IMR-90 (cell line): ENCODE measurements around the gene STEAP4. TPM values are rescaled to one million over a fixed set of nuclear protein-coding genes. Genes with fewer than 3 reads are reported as not detected.

Source experiments
- ATAC-seq: fragments of 200-7000 bp; cut with Tn5 transposase; 2 replicates; pipeline ENCODE4 v1.9.1; 2020; ENCODE audit warnings: low read depth, mild to moderate bottlenecking, moderate library complexity
- BruUV-seq: library from RNA; stranded (reverse); fragments of 400-500 nt; replicated peaks from 2 replicates; lab custom pipeline; 2021; lab: Mats Ljungman, UMichigan
- CTCF ChIA-PET: fragments of 300-600 bp; formaldehyde crosslinking; extraction: SDS; loops from one replicate; lab custom pipeline; 2021; ENCODE audit warnings: antibody characterized with exemption; lab: Yijun Ruan, JAX
- POLR2A ChIA-PET: fragments of 300-600 bp; sonication (Branson Sonifier 250); formaldehyde crosslinking; loops from one replicate; lab custom pipeline; 2022; ENCODE audit warnings: antibody characterized with exemption; ENCODE audit not compliant: unreplicated experiment; lab: Charles Lee
- DNase-seq: peaks from one replicate; pipeline ENCODE4 v3.0.0; 2013
- H2AFZ ChIP-seq: replicated peaks from 2 replicates; pipeline ENCODE3; 2013; ENCODE audit warnings: low read length, mild to moderate bottlenecking; ENCODE audit not compliant: poor library complexity
- H2AK5ac ChIP-seq: 2 replicates; pipeline ENCODE4 v1.6.1; 2013; ENCODE audit warnings: low read depth, low read length, inconsistent platforms
- H2AK9ac ChIP-seq: replicated peaks from 2 replicates; pipeline ENCODE3; 2013; ENCODE audit warnings: mild to moderate bottlenecking, low read depth, low read length, moderate library complexity; ENCODE audit not compliant: poor library complexity
- H2BK120ac ChIP-seq: 2 replicates; pipeline ENCODE4 v1.6.1; 2013; ENCODE audit warnings: low read depth, low read length, inconsistent platforms
- H2BK15ac ChIP-seq: 3 replicates; pipeline ENCODE4 v1.6.1; 2013; ENCODE audit warnings: low read depth, low read length, inconsistent platforms
- H2BK20ac ChIP-seq: 2 replicates; pipeline ENCODE4 v1.6.1; 2013; ENCODE audit warnings: low read depth, mild to moderate bottlenecking, inconsistent platforms, low read length, moderate library complexity
- H2BK5ac ChIP-seq: 2 replicates; pipeline ENCODE4 v1.6.1; 2013; ENCODE audit warnings: mild to moderate bottlenecking, low read depth, low read length, inconsistent platforms; ENCODE audit not compliant: poor library complexity, severe bottlenecking
- H3K14ac ChIP-seq: replicated peaks from 2 replicates; pipeline ENCODE4 v1.6.1; 2013; ENCODE audit warnings: low read depth, low read length, inconsistent platforms
- H3K18ac ChIP-seq: 2 replicates; pipeline ENCODE4 v1.6.1; 2013; ENCODE audit warnings: low read depth, low read length, control low read depth
- H3K23ac ChIP-seq: 2 replicates; pipeline ENCODE4 v1.6.1; 2013; ENCODE audit warnings: low read depth, low read length, inconsistent platforms
- H3K27ac ChIP-seq: 2 replicates; pipeline ENCODE4 v1.5.1; 2013; ENCODE audit warnings: mild to moderate bottlenecking, control low read depth, low read length; ENCODE audit not compliant: insufficient read depth
- H3K27me3 ChIP-seq: 2 replicates; pipeline ENCODE4 v1.6.1; 2013; ENCODE audit warnings: low read length; ENCODE audit not compliant: control insufficient read depth, insufficient read depth
- H3K36me3 ChIP-seq: 2 replicates; pipeline ENCODE4 v1.6.1; 2013; ENCODE audit warnings: low read length, mixed read lengths; ENCODE audit not compliant: control insufficient read depth, insufficient read depth
- H3K4ac ChIP-seq: 2 replicates; pipeline ENCODE4 v1.6.1; 2013; ENCODE audit warnings: low read depth, low read length, inconsistent platforms
- H3K4me1 ChIP-seq: 2 replicates; pipeline ENCODE4 v1.6.1; 2013; ENCODE audit warnings: low read length, mixed read lengths; ENCODE audit not compliant: control insufficient read depth, insufficient read depth
- H3K4me2 ChIP-seq: 2 replicates; pipeline ENCODE4 v1.6.1; 2013; ENCODE audit warnings: low read depth, mild to moderate bottlenecking, control low read depth, low read length, moderate library complexity
- H3K4me3 ChIP-seq: 2 replicates; pipeline ENCODE4 v1.5.1; 2013; ENCODE audit warnings: low read depth, mild to moderate bottlenecking, control low read depth, low read length, moderate library complexity; ENCODE audit not compliant: insufficient read depth
- H3K56ac ChIP-seq: 2 replicates; pipeline ENCODE4 v1.6.1; 2013; ENCODE audit warnings: low read length, inconsistent platforms; ENCODE audit not compliant: insufficient read depth; ENCODE audit errors: extremely low read depth
- H3K79me1 ChIP-seq, 2 experiments: 2 replicates each; pipeline ENCODE4 v1.6.1; 2013; ENCODE audit warnings: low read length in 2 of 2, inconsistent platforms in 1 of 2, low read depth in 1 of 2
- H3K9ac ChIP-seq: 2 replicates; pipeline ENCODE4 v1.6.1; 2013; ENCODE audit warnings: low read depth, low read length, control low read depth
- H3K9me1 ChIP-seq: 2 replicates; pipeline ENCODE4 v1.6.1; 2013; ENCODE audit warnings: low read length, inconsistent platforms; ENCODE audit not compliant: insufficient read depth
- H3K9me3 ChIP-seq: 2 replicates; pipeline ENCODE4 v1.6.1; 2013; ENCODE audit warnings: low read length; ENCODE audit not compliant: control insufficient read depth, insufficient read depth
- H4K20me1 ChIP-seq: 2 replicates; pipeline ENCODE4 v1.6.1; 2013; ENCODE audit warnings: low read length, inconsistent platforms; ENCODE audit not compliant: insufficient read depth
- H4K5ac ChIP-seq: 2 replicates; pipeline ENCODE4 v1.6.1; 2013; ENCODE audit warnings: mild to moderate bottlenecking, low read depth, low read length, control low read depth
- H4K8ac ChIP-seq, 2 experiments: 2 replicates each; pipeline ENCODE4 v1.6.1; 2013; ENCODE audit warnings: low read depth in 2 of 2, low read length in 2 of 2, control low read depth in 1 of 2, inconsistent platforms in 1 of 2
- H4K91ac ChIP-seq: 2 replicates; pipeline ENCODE4 v1.6.1; 2013; ENCODE audit warnings: low read depth, low read length, inconsistent platforms; ENCODE audit not compliant: insufficient read depth
- BHLHE40 ChIP-seq: fragments of 150-350 bp; IDR thresholded peaks from 2 replicates; pipeline ENCODE4 v1.6.1; 2016; ENCODE audit warnings: mild to moderate bottlenecking, low read depth, low read length
- CEBPB ChIP-seq: IDR thresholded peaks from 2 replicates; pipeline ENCODE4 v1.6.1; 2012; ENCODE audit warnings: low read depth, low read length, improper control_type of control experiment
- CHD1 ChIP-seq: IDR thresholded peaks from 2 replicates; pipeline ENCODE4 v1.6.1; 2012; ENCODE audit warnings: low read depth, low read length, improper control_type of control experiment
- CTCF ChIP-seq: conservative IDR thresholded peaks from 2 replicates; pipeline ENCODE4 v1.5.1; 2012; ENCODE audit warnings: mild to moderate bottlenecking, low read depth, low read length, improper control_type of control experiment
- FOS ChIP-seq: fragments of 150-350 bp; IDR thresholded peaks from 2 replicates; pipeline ENCODE4 v1.6.1; 2016; ENCODE audit warnings: low read depth, low read length
- MAFK ChIP-seq: IDR thresholded peaks from 2 replicates; pipeline ENCODE4 v1.6.1; 2012; ENCODE audit warnings: low read depth, low read length, improper control_type of control experiment
- MAZ ChIP-seq: IDR thresholded peaks from 2 replicates; pipeline ENCODE4 v1.6.1; 2012; ENCODE audit warnings: low read depth, mild to moderate bottlenecking, low read length, improper control_type of control experiment, moderate library complexity, borderline replicate concordance
- MXI1 ChIP-seq: IDR thresholded peaks from 2 replicates; pipeline ENCODE4 v1.6.1; 2012; ENCODE audit warnings: low read depth, mild to moderate bottlenecking, low read length, moderate library complexity, borderline replicate concordance
- NFE2L2 ChIP-seq: fragments of 150-350 bp; IDR thresholded peaks from 2 replicates; pipeline ENCODE4 v1.6.1; 2016; ENCODE audit warnings: low read depth, mild to moderate bottlenecking, low read length
- POLR2A ChIP-seq: IDR thresholded peaks from 2 replicates; pipeline ENCODE4 v1.6.1; 2012; ENCODE audit warnings: mild to moderate bottlenecking, low read depth, low read length
- RAD21 ChIP-seq: IDR thresholded peaks from 2 replicates; pipeline ENCODE4 v1.6.1; 2012; ENCODE audit warnings: low read length, improper control_type of control experiment
- RCOR1 ChIP-seq: IDR thresholded peaks from 2 replicates; pipeline ENCODE4 v1.6.1; 2012; ENCODE audit warnings: mild to moderate bottlenecking, low read length, improper control_type of control experiment; ENCODE audit not compliant: insufficient replicate concordance
- RFX5 ChIP-seq: IDR thresholded peaks from 2 replicates; pipeline ENCODE4 v1.8.0; 2012; ENCODE audit warnings: low read depth, mild to moderate bottlenecking, low read length, moderate library complexity
- SMC3 ChIP-seq: fragments of 150-350 bp; IDR thresholded peaks from 2 replicates; pipeline ENCODE4 v1.6.1; 2016; ENCODE audit warnings: low read depth, mild to moderate bottlenecking, antibody characterized with exemption, low read length, moderate library complexity
- USF2 ChIP-seq: fragments of 150-350 bp; IDR thresholded peaks from 2 replicates; pipeline ENCODE4 v1.6.1; 2017; ENCODE audit warnings: mild to moderate bottlenecking, antibody characterized with exemption, low read length, low read depth
- WGBS, 2 experiments: methylation state at CpG; one replicate each; pipeline versions ENCODE4 v1.1.5 to v1.1.7; 2013; ENCODE audit warnings: missing lambda C conversion rate in 2 of 2; ENCODE audit not compliant: insufficient read length in 1 of 2; ENCODE audit errors: extremely low coverage in 2 of 2; 5-methylcytosine and 5-hydroxymethylcytosine counted together
- dilution Hi-C: fragments of 300-500 bp; cut with HindIII; formaldehyde crosslinking; loops from one replicate; pipeline ENCODE4 v1.14.3; 2018; ENCODE audit warnings: low sequenced_read_pairs; ENCODE audit not compliant: unreplicated experiment
- in situ Hi-C: fragments of 300-500 bp; cut with MboI; formaldehyde crosslinking; loops from 3 replicates; pipeline ENCODE4 v1.14.3; 2019; ENCODE audit warnings: low sequenced_read_pairs, inconsistent platforms, mixed read lengths
- intact Hi-C: fragments of 100-400 bp; cut with micrococcal nuclease; formaldehyde crosslinking; loops from 2 replicates; pipeline ENCODE4 v1.10.0; 2022
- polyA plus RNA-seq, 3 experiments: library from polyadenylated mRNA; depleted of rRNA; stranded (reverse); fragments of >200 nt; gene quantifications; 2 replicates each; pipeline ENCODE4 v1.2.3, GENCODE V29; 2012; ENCODE audit warnings: low replicate concordance in 1 of 3
- total RNA-seq: library from RNA; depleted of rRNA; stranded (reverse); fragments of >200 nt; gene quantifications from 2 replicates; pipeline ENCODE4 v1.2.3, GENCODE V29; 2012
- TF ChIP-seq, protein P1 (sequence below): fragments of 150-350 bp; IDR thresholded peaks from 2 replicates; pipeline ENCODE4 v1.6.1; 2016; ENCODE audit warnings: low read depth, mild to moderate bottlenecking, low read length, moderate library complexity, borderline replicate concordance

STEAP4 gene
- total and polyA plus RNA-seq, 2 of the 4 experiments (the other 2 are of a cell fraction), result not detected

- H3K27ac ChIP-seq, result no peak overlapping the region
- H3K14ac ChIP-seq, result no peak overlapping the region
- no TSS peak for BruUV-seq
- TF ChIP-seq FOS (no peak), MAZ (no peak), CEBPB (no peak), CHD1 (no peak), MXI1 (no peak), RAD21 (no peak), BHLHE40 (no peak), CTCF (no peak), SMC3 (no peak), MAFK (no peak), POLR2A (no peak), NFE2L2 (no peak), RCOR1 (no peak), USF2 (no peak), RFX5 (no peak)
- TF ChIP-seq, protein P1, sequence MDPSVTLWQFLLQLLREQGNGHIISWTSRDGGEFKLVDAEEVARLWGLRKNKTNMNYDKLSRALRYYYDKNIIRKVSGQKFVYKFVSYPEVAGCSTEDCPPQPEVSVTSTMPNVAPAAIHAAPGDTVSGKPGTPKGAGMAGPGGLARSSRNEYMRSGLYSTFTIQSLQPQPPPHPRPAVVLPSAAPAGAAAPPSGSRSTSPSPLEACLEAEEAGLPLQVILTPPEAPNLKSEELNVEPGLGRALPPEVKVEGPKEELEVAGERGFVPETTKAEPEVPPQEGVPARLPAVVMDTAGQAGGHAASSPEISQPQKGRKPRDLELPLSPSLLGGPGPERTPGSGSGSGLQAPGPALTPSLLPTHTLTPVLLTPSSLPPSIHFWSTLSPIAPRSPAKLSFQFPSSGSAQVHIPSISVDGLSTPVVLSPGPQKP, result no peak
- DNase-seq (no peak), ATAC-seq (no peak)
- no peaks in the 10 kb centered on the region for H3K79me1 ChIP-seq
- no peak overlapping the region for H3K4me2 ChIP-seq
- H3K18ac ChIP-seq, result no peak overlapping the region
- H2BK120ac ChIP-seq, result no peak overlapping the region
- H2AK5ac ChIP-seq, result no peak overlapping the region
- no peaks in the 10 kb centered on the region for H4K20me1 ChIP-seq
- H3K27me3 ChIP-seq, result no peaks in the 10 kb centered on the region
- H2BK15ac ChIP-seq, result no peak overlapping the region
- WGBS, 2 experiments, result no CpG with 5 or more reads among the region's 2 CpGs
- ChIA-PET POLR2A (no interaction called here), CTCF (no interaction called here)
- no peak overlapping the region for H3K23ac ChIP-seq
- H2AFZ ChIP-seq, result no peak overlapping the region
- H3K36me3 ChIP-seq, result no peaks in the 10 kb centered on the region
- no peak overlapping the region for H3K4ac ChIP-seq
- no peak overlapping the region for H3K4me3 ChIP-seq
- H3K56ac ChIP-seq, result no peak overlapping the region
- in situ Hi-C loops (no loop called here), dilution Hi-C loops (no loop called here), intact Hi-C loops (no loop called here)
- no peak overlapping the region for H2BK20ac ChIP-seq
- no peaks in the 10 kb centered on the region for H3K9me3 ChIP-seq
- H3K9ac ChIP-seq, result no peak overlapping the region
- H4K5ac ChIP-seq, result no peak overlapping the region
- H4K8ac ChIP-seq, result no peak overlapping the region
- no peak overlapping the region for H4K91ac ChIP-seq
- no peak overlapping the region for H2AK9ac ChIP-seq
- no peaks in the 10 kb centered on the region for H3K4me1 ChIP-seq
- no peaks in the 10 kb centered on the region for H3K9me1 ChIP-seq
- no peak overlapping the region for H2BK5ac ChIP-seq
Observed at GRCh38 chr7:88289564-88290025, 17.1 kb downstream of the STEAP4 start.
